OCI-LY7 (cell line): ENCODE measurements around the gene DENND4B. TPM values are rescaled to one million over a fixed set of nuclear protein-coding genes. Genes with fewer than 3 reads are reported as not detected.
A peak's percentile ranks its signal among the peaks of the same experiment; 100 is the strongest.

Experiments used
- BruUV-seq: library from RNA; stranded (reverse); fragments of 400-500 nt; replicated peaks from 2 replicates; lab custom pipeline; 2021; lab: Mats Ljungman, UMichigan
- CTCF ChIA-PET: fragments of 300-600 bp; sonication (Branson Sonifier 250); formaldehyde crosslinking; loops from one replicate; lab custom pipeline; 2022; ENCODE audit warnings: antibody characterized with exemption; ENCODE audit not compliant: unreplicated experiment; lab: Charles Lee
- POLR2A ChIA-PET: fragments of 300-600 bp; sonication (Branson Sonifier 250); formaldehyde crosslinking; loops from one replicate; lab custom pipeline; 2022; ENCODE audit warnings: antibody characterized with exemption; lab: Charles Lee
- DNase-seq: peaks from one replicate; pipeline ENCODE4 v3.0.0-alpha.2; 2015; ENCODE audit warnings: low spot score
- H2AFZ ChIP-seq: fragments of 200-600 bp; sonication (generic), shearing (Covaris generic); 2 replicates; pipeline ENCODE4 v1.6.1; 2014; ENCODE audit warnings: mild to moderate bottlenecking, antibody characterized with exemption, low read length, moderate library complexity
- H3K27ac ChIP-seq: fragments of 200-600 bp; sonication (generic); 2 replicates; pipeline ENCODE4 v1.5.1; 2014; ENCODE audit warnings: mixed run types, low read depth, mild to moderate bottlenecking, moderate library complexity, low read length, inconsistent platforms; ENCODE audit not compliant: poor library complexity, severe bottlenecking
- H3K36me3 ChIP-seq: fragments of 200-600 bp; sonication (generic); 2 replicates; pipeline ENCODE4 v1.6.1; 2014; ENCODE audit warnings: mild to moderate bottlenecking, antibody characterized with exemption, low read length, moderate library complexity, mixed read lengths; ENCODE audit not compliant: insufficient read depth
- H3K4me1 ChIP-seq: fragments of 200-600 bp; sonication (generic); 2 replicates; pipeline ENCODE4 v1.5.1; 2014; ENCODE audit warnings: mild to moderate bottlenecking, low read length; ENCODE audit not compliant: insufficient read depth, poor library complexity, severe bottlenecking
- H3K4me2 ChIP-seq: fragments of 200-600 bp; sonication (generic); 2 replicates; pipeline ENCODE4 v1.6.1; 2014; ENCODE audit warnings: mild to moderate bottlenecking, low read length
- H3K4me3 ChIP-seq: fragments of 200-600 bp; sonication (generic); 2 replicates; pipeline ENCODE4 v1.5.1; 2014; ENCODE audit warnings: mild to moderate bottlenecking, low read depth, low read length; ENCODE audit not compliant: poor library complexity, severe bottlenecking
- H3K79me2 ChIP-seq: fragments of 200-600 bp; sonication (generic); 2 replicates; pipeline ENCODE4 v1.6.1; 2016; ENCODE audit warnings: low read depth, mild to moderate bottlenecking, low read length, moderate library complexity, mixed read lengths; ENCODE audit not compliant: insufficient read depth
- H3K9me2 ChIP-seq: fragments of 200-600 bp; sonication (generic); 2 replicates; pipeline ENCODE4 v1.6.1; 2016; ENCODE audit warnings: mild to moderate bottlenecking, low read length, mixed read lengths; ENCODE audit not compliant: insufficient read depth
- H3K9me3 ChIP-seq: fragments of 200-600 bp; sonication (generic); 2 replicates; pipeline ENCODE4 v1.6.1; 2014; ENCODE audit warnings: mild to moderate bottlenecking, mixed run types, low read length, mixed read lengths
- H4K20me1 ChIP-seq: fragments of 200-600 bp; sonication (generic); 2 replicates; pipeline ENCODE4 v1.6.1; 2014; ENCODE audit warnings: mild to moderate bottlenecking, antibody characterized with exemption, low read length, moderate library complexity, mixed read lengths; ENCODE audit not compliant: insufficient read depth
- CTCF ChIP-seq: fragments of 200-600 bp; sonication (generic); conservative IDR thresholded peaks from 2 replicates; pipeline ENCODE4 v1.5.1; 2014; ENCODE audit warnings: mild to moderate bottlenecking, antibody characterized with exemption, low read length, moderate library complexity, mixed read lengths
- EZH2phosphoT487 ChIP-seq: fragments of 200-600 bp; sonication (generic); IDR thresholded peaks from 2 replicates; pipeline ENCODE4 v1.6.1; 2018; ENCODE audit warnings: low read depth, borderline replicate concordance, mild to moderate bottlenecking, mixed run types, antibody characterized with exemption, low read length, moderate library complexity, mixed read lengths
- intact Hi-C: fragments of 100-400 bp; cut with micrococcal nuclease; formaldehyde crosslinking; loops from one replicate; pipeline ENCODE4 v1.10.0; 2022; ENCODE audit not compliant: unreplicated experiment
- total RNA-seq, 2 experiments: library from RNA; depleted of rRNA in 1 of 2; stranded (reverse); fragments of >200 nt in 1 of 2; shearing (Covaris generic) in 1 of 2; gene quantifications; 2 replicates each; pipeline ENCODE4 v1.2.3, GENCODE V29; 2014 to 2022

Gene DENND4B
- total RNA-seq, 2 experiments from 2014 or later: 50.5 to 164 TPM

GRCh38 chr1:153956997-153957715 lies 10.6 kb upstream of the DENND4B start:
- H2AFZ ChIP-seq: peak overlapping the region; percentile 16; the same call in 1 of the 2 replicates
- H3K4me1 ChIP-seq: peaks cover 38% of the 10 kb centered on the region
- BruUV-seq: no TSS peak

GRCh38 chr1:153954826-153955225 lies 8.3 kb upstream of the DENND4B start:
- peaks cover 54% of the 10 kb centered on the region for H3K36me3 ChIP-seq
- H4K20me1 ChIP-seq: peaks cover 18% of the 10 kb centered on the region
- H3K4me2 ChIP-seq: no peak overlapping the region
- no peak for DNase-seq
- H3K9me2 ChIP-seq: no peaks in the 10 kb centered on the region
- intact Hi-C loops: no loop called here
- ChIA-PET CTCF (no interaction called here), POLR2A (no interaction called here)
- no peak overlapping the region for H3K4me3 ChIP-seq
- peaks cover 26% of the 10 kb centered on the region for H3K4me1 ChIP-seq
- H2AFZ ChIP-seq: no peak overlapping the region
- H3K79me2 ChIP-seq: peaks cover 43% of the 10 kb centered on the region
- H3K9me3 ChIP-seq: no peaks in the 10 kb centered on the region
- no TSS peak for BruUV-seq
- no peak overlapping the region for H3K27ac ChIP-seq
- TF ChIP-seq CTCF (no peak), EZH2phosphoT487 (no peak)

More at GRCh38 chr1:153956997-153957715, 10.6 kb upstream of the DENND4B start:
- no peak for DNase-seq
- peak overlapping the region; percentile 97 for H3K4me2 ChIP-seq
- no peaks in the 10 kb centered on the region for H3K9me3 ChIP-seq
- H3K4me3 ChIP-seq: peak overlapping the region; percentile 87
- TF ChIP-seq CTCF (no peak), EZH2phosphoT487 (no peak)
- intact Hi-C loops: no loop called here
- H3K36me3 ChIP-seq: peaks cover 40% of the 10 kb centered on the region
- CTCF ChIA-PET: interaction anchor here (0.9 kb wide), 1 partner anchor 21 kb away, joined by 3 read pairs; the partner anchor contains the start of gene JTB
- no peaks in the 10 kb centered on the region for H3K9me2 ChIP-seq
- peak overlapping the region; percentile 74 for H3K27ac ChIP-seq
- POLR2A ChIA-PET: interaction anchor here (0.6 to 2.5 kb wide), 4 partner anchors 10 to 26 kb away, joined by 3 to 16 read pairs (median 4); partner anchors contain the start of genes CREB3L4 and DENND4B
- peaks cover 18% of the 10 kb centered on the region for H4K20me1 ChIP-seq
- H3K79me2 ChIP-seq: peaks cover 43% of the 10 kb centered on the region
